Nephron progenitor cell (in vitro differentiated cells): Measurements from ENCODE around the gene ZNF718.
"Not testable (repeated sequence)": the region's sequence is repeated elsewhere in the genome, so short reads cannot be mapped to it uniquely, and the experiment has no call there.

Experiments
- DNase-seq: peaks from one replicate; pipeline ENCODE4 v3.0.0; 2021
- H3K27ac Mint-ChIP-seq: 2 replicates; pipeline ENCODE4 v1.8.0; 2021; ENCODE audit warnings: mild to moderate bottlenecking, moderate library complexity, mixed read lengths
- H3K27me3 Mint-ChIP-seq: 2 replicates; pipeline ENCODE4 v1.8.0; 2021; ENCODE audit warnings: mild to moderate bottlenecking, low read depth, mixed read lengths; ENCODE audit not compliant: poor library complexity
- H3K36me3 Mint-ChIP-seq: 2 replicates; pipeline ENCODE4 v1.8.0; 2021; ENCODE audit warnings: low read depth, mixed read lengths
- H3K4me1 Mint-ChIP-seq: 2 replicates; pipeline ENCODE4 v1.8.0; 2021; ENCODE audit warnings: mixed read lengths
- H3K4me3 Mint-ChIP-seq: 2 replicates; pipeline ENCODE4 v1.8.0; 2021; ENCODE audit warnings: mild to moderate bottlenecking, moderate library complexity, mixed read lengths
- H3K9me3 Mint-ChIP-seq: 2 replicates; pipeline ENCODE4 v1.8.0; 2021; ENCODE audit warnings: mild to moderate bottlenecking, moderate library complexity, mixed read lengths
- CTCF ChIP-seq: fragments of 200-600 bp; sonication (generic); IDR thresholded peaks from 2 replicates; pipeline ENCODE4 v1.5.0; 2021; ENCODE audit warnings: antibody characterized with exemption

The ZNF718 gene

GRCh38 chr4:173666-174314 lies 49.5 kb downstream of the ZNF718 start:
- no peaks in the 10 kb centered on the region for H3K4me1 Mint-ChIP-seq
- no peak overlapping the region for H3K27ac Mint-ChIP-seq
- TF ChIP-seq CTCF = no peak
- no peak overlapping the region for H3K4me3 Mint-ChIP-seq
- peaks cover 100% of the 10 kb centered on the region for H3K9me3 Mint-ChIP-seq
- peaks cover 91% of the 10 kb centered on the region for H3K36me3 Mint-ChIP-seq
- peaks cover 2% of the 10 kb centered on the region for H3K27me3 Mint-ChIP-seq
- DNase-seq = no peak

- H3K4me3 Mint-ChIP-seq = no peak overlapping the region
- no peak for TF ChIP-seq CTCF
- no peak overlapping the region for H3K27ac Mint-ChIP-seq
- no peaks in the 10 kb centered on the region for H3K4me1 Mint-ChIP-seq
- peaks cover 84% of the 10 kb centered on the region for H3K36me3 Mint-ChIP-seq
- H3K27me3 Mint-ChIP-seq = no peaks in the 10 kb centered on the region
- no peak for DNase-seq
- peaks cover 99% of the 10 kb centered on the region for H3K9me3 Mint-ChIP-seq
Measured at GRCh38 chr4:175986-176385, 51.7 kb downstream of the ZNF718 start.

- Mint-ChIP-seq H3K27me3 (no peaks in the 10 kb centered on the region), H3K36me3 (peaks cover 82% of the 10 kb centered on the region), H3K9me3 (peaks cover 97% of the 10 kb centered on the region), H3K27ac (no peak overlapping the region), H3K4me3 (no peak overlapping the region), H3K4me1 (no peaks in the 10 kb centered on the region)
- TF ChIP-seq CTCF = no peak
- DNase-seq = no peak
Measured at GRCh38 chr4:176995-177394, 52.7 kb downstream of the ZNF718 start.

GRCh38 chr4:182225-182624 lies 57.9 kb downstream of the ZNF718 start:
- H3K4me1 Mint-ChIP-seq, H3K27me3 Mint-ChIP-seq, DNase-seq, H3K27ac Mint-ChIP-seq, H3K4me3 Mint-ChIP-seq: not testable (repeated sequence)
- Mint-ChIP-seq H3K9me3 (peaks cover 97% of the 10 kb centered on the region), H3K36me3 (peaks cover 76% of the 10 kb centered on the region)

GRCh38 chr4:188091-188490 lies 63.8 kb downstream of the ZNF718 start:
- Mint-ChIP-seq H3K27ac (no peak overlapping the region), H3K27me3 (no peaks in the 10 kb centered on the region), H3K4me1 (no peaks in the 10 kb centered on the region), H3K9me3 (peaks cover 92% of the 10 kb centered on the region), H3K4me3 (no peak overlapping the region), H3K36me3 (peaks cover 52% of the 10 kb centered on the region)
- no peak for TF ChIP-seq CTCF
- DNase-seq = no peak

GRCh38 chr4:195159-195558 lies 70.9 kb downstream of the ZNF718 start:
- H3K27ac Mint-ChIP-seq, DNase-seq: not testable (repeated sequence)

GRCh38 chr4:200936-201335 lies 76.6 kb downstream of the ZNF718 start:
- DNase-seq = no peak
- Mint-ChIP-seq H3K27me3 (no peaks in the 10 kb centered on the region), H3K4me3 (no peak overlapping the region), H3K36me3 (peaks cover 74% of the 10 kb centered on the region), H3K9me3 (peaks cover 91% of the 10 kb centered on the region), H3K27ac (no peak overlapping the region), H3K4me1 (no peaks in the 10 kb centered on the region)
- no peak for TF ChIP-seq CTCF

More at GRCh38 chr4:195159-195558, 70.9 kb downstream of the ZNF718 start:
- not testable (repeated sequence) for H3K27me3 Mint-ChIP-seq, H3K4me3 Mint-ChIP-seq, H3K4me1 Mint-ChIP-seq
- Mint-ChIP-seq H3K9me3 (peaks cover 91% of the 10 kb centered on the region), H3K36me3 (peaks cover 33% of the 10 kb centered on the region)

- H3K4me3 Mint-ChIP-seq, H3K27me3 Mint-ChIP-seq, H3K4me1 Mint-ChIP-seq, H3K27ac Mint-ChIP-seq, DNase-seq: not testable (repeated sequence)
- Mint-ChIP-seq H3K9me3 (peaks cover 94% of the 10 kb centered on the region), H3K36me3 (peaks cover 80% of the 10 kb centered on the region)
Measured at GRCh38 chr4:202822-203221, 78.5 kb downstream of the ZNF718 start.
